PC-9 (cell line): ENCODE data around the gene FH. TPM values are rescaled to one million over a fixed set of nuclear protein-coding genes. Genes with fewer than 3 reads are reported as not detected.
A peak's percentile ranks its signal among the peaks of the same experiment; 100 is the strongest.

ENCODE experiments used
- BruUV-seq: library from RNA; stranded (reverse); fragments of 400-500 nt; replicated peaks from 2 replicates; lab custom pipeline; 2021; lab: Mats Ljungman, UMichigan
- CTCF ChIA-PET: fragments of 300-600 bp; sonication (Branson Sonifier 250); formaldehyde crosslinking; loops from one replicate; lab custom pipeline; 2022; ENCODE audit warnings: antibody characterized with exemption; lab: Charles Lee
- POLR2A ChIA-PET: fragments of 300-600 bp; sonication (Branson Sonifier 250); formaldehyde crosslinking; loops from one replicate; lab custom pipeline; 2022; ENCODE audit warnings: antibody characterized with exemption; ENCODE audit not compliant: unreplicated experiment; lab: Charles Lee
- DNase-seq, 2 experiments: peaks; one replicate each; pipeline versions ENCODE4 v3.0.0 to v3.0.0-alpha.2; 2015 to 2022; ENCODE audit warnings: mixed read lengths in 1 of 2
- H2AFZ ChIP-seq: fragments of 200-600 bp; sonication (generic); 2 replicates; pipeline ENCODE4 v1.8.1; 2017; ENCODE audit warnings: antibody characterized with exemption
- H3F3A ChIP-seq: fragments of 200-600 bp; sonication (generic); 2 replicates; pipeline ENCODE4 v1.8.1; 2017; ENCODE audit warnings: antibody characterized with exemption, mild to moderate bottlenecking, low read depth; ENCODE audit not compliant: insufficient read depth
- H3K27ac ChIP-seq: fragments of 200-600 bp; sonication (generic); 2 replicates; pipeline ENCODE4 v1.6.1; 2016; ENCODE audit warnings: mixed run types
- H3K27me3 ChIP-seq: fragments of 200-600 bp; sonication (generic); 2 replicates; pipeline ENCODE4 v1.6.1; 2016; ENCODE audit warnings: low read depth, mixed run types; ENCODE audit not compliant: insufficient read depth
- H3K36me3 ChIP-seq: fragments of 200-600 bp; sonication (generic); 2 replicates; pipeline ENCODE4 v1.6.1; 2016; ENCODE audit warnings: low read depth, mixed run types
- H3K4me1 ChIP-seq: fragments of 200-600 bp; sonication (generic); replicated peaks from 2 replicates; pipeline ENCODE4 v1.6.1; 2016; ENCODE audit warnings: mixed run types; ENCODE audit not compliant: insufficient read depth
- H3K4me2 ChIP-seq: fragments of 200-600 bp; sonication (generic); 2 replicates; pipeline ENCODE4 v1.6.1; 2017; ENCODE audit warnings: mixed run types
- H3K4me3 ChIP-seq: fragments of 200-600 bp; sonication (generic); 2 replicates; pipeline ENCODE4 v1.6.1; 2016; ENCODE audit warnings: mixed run types
- H3K79me2 ChIP-seq: fragments of 200-600 bp; sonication (generic); 2 replicates; pipeline ENCODE4 v1.6.1; 2017; ENCODE audit warnings: low read depth, mixed run types
- H3K9me2 ChIP-seq: fragments of 200-600 bp; sonication (generic); 2 replicates; pipeline ENCODE4 v1.8.1; 2017; ENCODE audit warnings: mild to moderate bottlenecking; ENCODE audit not compliant: insufficient read depth
- H3K9me3 ChIP-seq: fragments of 200-600 bp; sonication (generic); 2 replicates; pipeline ENCODE4 v1.8.1; 2016; ENCODE audit warnings: low read depth; ENCODE audit not compliant: insufficient read depth
- H4K20me1 ChIP-seq: fragments of 200-600 bp; sonication (generic); 2 replicates; pipeline ENCODE4 v1.8.1; 2017; ENCODE audit not compliant: insufficient read depth
- EZH2 ChIP-seq: fragments of 200-600 bp; sonication (generic); IDR thresholded peaks from 2 replicates; pipeline ENCODE4 v1.8.0; 2017; ENCODE audit warnings: antibody characterized with exemption, low read depth
- intact Hi-C: fragments of 100-400 bp; cut with micrococcal nuclease; formaldehyde crosslinking; loops from one replicate; pipeline ENCODE4 v1.10.0; 2022; ENCODE audit not compliant: unreplicated experiment
- total RNA-seq: library from RNA; stranded (reverse); gene quantifications from 2 replicates; pipeline ENCODE4 v1.2.3, GENCODE V29; 2021
- TF ChIP-seq, protein P1 (sequence below): fragments of 200-600 bp; sonication (generic); conservative IDR thresholded peaks from 2 replicates; pipeline ENCODE4 v1.6.1; 2017; ENCODE audit warnings: mixed run types, antibody characterized with exemption, mild to moderate bottlenecking, moderate library complexity

Gene FH
- total RNA-seq, 1 experiment from 2014 or later = 88.3 TPM

DNA sequence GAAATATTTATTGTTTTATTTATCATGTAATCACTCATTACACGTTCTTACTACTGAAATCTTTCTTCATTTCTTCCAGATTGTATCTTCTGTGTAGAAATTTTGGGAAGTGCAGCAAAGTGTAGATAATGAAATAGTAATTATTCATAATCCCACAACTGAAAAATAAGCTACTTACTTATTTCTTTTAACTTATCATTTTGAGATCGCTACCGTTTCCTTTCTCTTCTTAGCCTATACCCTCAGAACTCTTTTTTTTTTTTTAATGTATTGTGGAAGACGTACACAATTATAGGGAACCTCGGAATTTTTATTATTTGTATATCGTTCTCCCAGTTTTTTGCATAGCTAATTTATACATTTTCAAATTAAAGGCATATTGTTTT lies 518 bp upstream of the FH start:
- POLR2A ChIA-PET = interaction anchor here (0.6 to 0.7 kb wide), 3 partner anchors 14 to 669 kb away, joined by 3 to 5 read pairs (median 3); no protein-coding TSS in a partner anchor
- DNase-seq = no peak
- peaks cover 3% of the 10 kb centered on the region; the same call in 1 of the 2 replicates for H3K36me3 ChIP-seq
- intact Hi-C loops = no loop called here
- CTCF ChIA-PET = no interaction called here
- peak overlapping the region; percentile 84 for H3K4me2 ChIP-seq
- H4K20me1 ChIP-seq = no peaks in the 10 kb centered on the region
- no peaks in the 10 kb centered on the region for H3K9me2 ChIP-seq
- peak overlapping the region; percentile 90 for H3K4me3 ChIP-seq
- peaks cover 38% of the 10 kb centered on the region for H3K79me2 ChIP-seq
- H3K4me1 ChIP-seq = peaks cover 26% of the 10 kb centered on the region
- H3F3A ChIP-seq = no peaks in the 10 kb centered on the region
- TF ChIP-seq, protein P1, sequence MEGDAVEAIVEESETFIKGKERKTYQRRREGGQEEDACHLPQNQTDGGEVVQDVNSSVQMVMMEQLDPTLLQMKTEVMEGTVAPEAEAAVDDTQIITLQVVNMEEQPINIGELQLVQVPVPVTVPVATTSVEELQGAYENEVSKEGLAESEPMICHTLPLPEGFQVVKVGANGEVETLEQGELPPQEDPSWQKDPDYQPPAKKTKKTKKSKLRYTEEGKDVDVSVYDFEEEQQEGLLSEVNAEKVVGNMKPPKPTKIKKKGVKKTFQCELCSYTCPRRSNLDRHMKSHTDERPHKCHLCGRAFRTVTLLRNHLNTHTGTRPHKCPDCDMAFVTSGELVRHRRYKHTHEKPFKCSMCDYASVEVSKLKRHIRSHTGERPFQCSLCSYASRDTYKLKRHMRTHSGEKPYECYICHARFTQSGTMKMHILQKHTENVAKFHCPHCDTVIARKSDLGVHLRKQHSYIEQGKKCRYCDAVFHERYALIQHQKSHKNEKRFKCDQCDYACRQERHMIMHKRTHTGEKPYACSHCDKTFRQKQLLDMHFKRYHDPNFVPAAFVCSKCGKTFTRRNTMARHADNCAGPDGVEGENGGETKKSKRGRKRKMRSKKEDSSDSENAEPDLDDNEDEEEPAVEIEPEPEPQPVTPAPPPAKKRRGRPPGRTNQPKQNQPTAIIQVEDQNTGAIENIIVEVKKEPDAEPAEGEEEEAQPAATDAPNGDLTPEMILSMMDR = no peak
- no peak for TF ChIP-seq EZH2
- no peaks in the 10 kb centered on the region for H3K9me3 ChIP-seq
- peak overlapping the region; percentile 93 for H2AFZ ChIP-seq
- peak overlapping the region; percentile 39; the same call in 1 of the 2 replicates for H3K27ac ChIP-seq
- no peaks in the 10 kb centered on the region for H3K27me3 ChIP-seq
- BruUV-seq = TSS peak; percentile 65

DNA sequence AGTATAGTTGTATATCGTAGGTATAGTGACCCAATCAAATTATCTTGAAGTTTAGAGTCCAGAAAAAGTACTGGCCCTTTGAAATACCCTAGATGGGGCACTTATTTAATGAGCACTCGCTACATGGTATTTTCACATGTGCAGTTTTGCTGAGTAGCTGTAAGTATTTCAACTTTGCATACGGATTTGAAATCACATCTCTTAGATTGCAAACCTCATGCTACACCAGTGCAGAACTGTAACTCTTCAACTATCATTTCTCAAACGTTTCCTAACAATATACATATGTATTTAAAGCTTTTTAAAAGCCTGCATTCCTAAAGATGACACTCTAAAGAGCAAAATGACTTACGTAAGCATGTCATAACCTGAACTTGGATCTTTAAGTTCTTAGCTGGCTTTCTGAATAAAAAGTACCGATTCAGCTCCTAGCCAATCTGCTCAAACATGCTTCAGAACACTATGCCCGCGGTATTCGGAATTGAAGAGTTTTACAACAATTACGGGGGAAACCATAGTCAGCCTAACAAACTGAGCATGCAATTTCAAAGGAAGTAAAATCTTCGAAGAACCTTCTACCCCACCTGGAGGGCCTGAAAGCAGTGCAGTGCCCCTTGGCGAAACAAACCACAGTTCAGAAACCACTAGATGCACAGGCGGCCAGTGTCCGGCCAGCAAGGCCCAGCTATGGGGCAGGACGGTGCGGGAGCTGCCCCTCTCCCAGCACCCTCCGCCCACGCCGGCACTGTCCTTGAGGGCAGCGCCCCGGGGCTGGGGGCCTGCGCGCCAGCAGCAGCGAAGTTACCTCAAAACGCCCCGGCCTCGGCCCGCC lies 863 bp downstream of the FH start:
- Histone ChIP-seq H3K9me3 (no peaks in the 10 kb centered on the region), H4K20me1 (no peaks in the 10 kb centered on the region), H3F3A (no peaks in the 10 kb centered on the region), H3K4me1 (peaks cover 26% of the 10 kb centered on the region), H3K36me3 (peaks cover 4% of the 10 kb centered on the region), H3K27me3 (no peaks in the 10 kb centered on the region), H2AFZ (peak overlapping the region; percentile 85), H3K79me2 (peaks cover 48% of the 10 kb centered on the region), H3K4me3 (peak overlapping the region; percentile 90), H3K27ac (peak overlapping the region; percentile 18; the same call in 1 of the 2 replicates), H3K9me2 (no peaks in the 10 kb centered on the region), H3K4me2 (peak overlapping the region; percentile 98)
- no peak for TF ChIP-seq EZH2
- TF ChIP-seq, protein P1 = no peak
- ChIA-PET CTCF (no interaction called here), POLR2A (interaction anchor here (0.7 kb wide), 1 partner anchor 1668 kb away, joined by 5 read pairs; no protein-coding TSS in a partner anchor)
- DNase-seq = peak; percentile 28 to 36
- TSS peak; percentile 58 for BruUV-seq
- intact Hi-C loops = loop anchor here (5.0 to 10.0 kb wide), 3 partner anchors 94 to 499 kb away; partner anchors contain the start of gene MAP1LC3C

DNA sequence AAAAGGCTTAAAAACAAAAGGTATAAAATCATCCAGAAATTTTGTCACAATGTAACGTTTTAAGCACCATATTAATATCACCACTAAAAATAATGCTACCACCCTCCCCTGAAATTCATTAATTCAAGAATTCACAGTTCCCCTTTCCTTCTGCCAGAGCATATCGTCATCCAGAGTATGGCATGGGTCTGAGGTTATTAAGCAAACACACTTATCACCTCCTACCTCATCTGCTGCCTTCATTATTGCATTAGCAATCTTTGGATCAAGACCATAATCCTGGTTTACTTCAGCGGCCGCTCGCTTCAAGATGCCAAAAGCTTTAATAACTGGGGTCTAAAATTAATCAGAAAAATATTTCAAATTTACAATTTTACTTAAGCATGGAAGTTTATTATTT lies 6.2 kb downstream of the FH start:
- Histone ChIP-seq H3K4me3 (no peak overlapping the region), H3K4me2 (no peak overlapping the region), H3K79me2 (peaks cover 39% of the 10 kb centered on the region), H3K27ac (no peak overlapping the region), H3K9me3 (no peaks in the 10 kb centered on the region), H3K27me3 (no peaks in the 10 kb centered on the region), H3F3A (no peaks in the 10 kb centered on the region), H2AFZ (no peak overlapping the region), H3K36me3 (peaks cover 18% of the 10 kb centered on the region), H3K4me1 (peaks cover 15% of the 10 kb centered on the region), H3K9me2 (no peaks in the 10 kb centered on the region), H4K20me1 (no peaks in the 10 kb centered on the region)
- intact Hi-C loops = loop anchor here (10.0 kb wide), 1 partner anchor 481 kb away; the partner anchor contains the start of gene MAP1LC3C
- ChIA-PET POLR2A (no interaction called here), CTCF (no interaction called here)
- no peak for DNase-seq
- TF ChIP-seq, protein P1 = no peak
- TF ChIP-seq EZH2 = no peak
- no TSS peak for BruUV-seq
